Epithelial cell of esophagus (primary cell): Measurements from ENCODE around the gene KCNMA1.
A peak's percentile ranks its signal among the peaks of the same experiment; 100 is the strongest.

Experiments
- DNase-seq: peaks from one replicate; pipeline ENCODE4 v3.0.0; 2010; ENCODE audit warnings: low read depth
- H3K4me3 ChIP-seq: 2 replicates; pipeline ENCODE4 v1.5.1; 2011; ENCODE audit warnings: mild to moderate bottlenecking, low read length, control low read depth
- TF ChIP-seq, protein P1 (sequence below): IDR thresholded peaks from 2 replicates; pipeline ENCODE4 v1.5.1; 2011; ENCODE audit warnings: low read depth, mild to moderate bottlenecking, low read length, control low read depth, inconsistent platforms; ENCODE audit not compliant: insufficient read depth; ENCODE audit errors: missing control alignments

Gene KCNMA1

DNA sequence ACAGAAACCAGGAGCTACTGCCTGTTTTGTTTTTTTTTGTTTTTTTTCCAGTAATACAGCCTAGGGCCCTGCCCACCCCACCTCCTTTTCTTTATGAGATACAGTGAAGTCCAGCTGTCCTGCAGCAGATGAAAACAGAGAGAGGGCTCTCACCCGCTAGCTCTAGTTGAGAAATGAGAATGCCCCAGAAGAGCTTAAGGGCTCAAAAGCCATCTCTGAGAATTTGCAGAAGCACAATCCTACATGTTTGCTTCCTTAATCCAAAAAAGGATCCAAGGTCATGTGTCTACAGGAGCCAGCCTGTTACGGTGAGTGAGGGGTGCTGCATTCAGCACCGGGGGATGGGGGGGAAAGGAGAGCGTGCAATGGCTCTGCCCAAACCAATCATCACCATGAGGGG is 122.7 kb downstream of the KCNMA1 start:
- H3K4me3 ChIP-seq: no peak overlapping the region
- DNase-seq: no peak
- TF ChIP-seq, protein P1, sequence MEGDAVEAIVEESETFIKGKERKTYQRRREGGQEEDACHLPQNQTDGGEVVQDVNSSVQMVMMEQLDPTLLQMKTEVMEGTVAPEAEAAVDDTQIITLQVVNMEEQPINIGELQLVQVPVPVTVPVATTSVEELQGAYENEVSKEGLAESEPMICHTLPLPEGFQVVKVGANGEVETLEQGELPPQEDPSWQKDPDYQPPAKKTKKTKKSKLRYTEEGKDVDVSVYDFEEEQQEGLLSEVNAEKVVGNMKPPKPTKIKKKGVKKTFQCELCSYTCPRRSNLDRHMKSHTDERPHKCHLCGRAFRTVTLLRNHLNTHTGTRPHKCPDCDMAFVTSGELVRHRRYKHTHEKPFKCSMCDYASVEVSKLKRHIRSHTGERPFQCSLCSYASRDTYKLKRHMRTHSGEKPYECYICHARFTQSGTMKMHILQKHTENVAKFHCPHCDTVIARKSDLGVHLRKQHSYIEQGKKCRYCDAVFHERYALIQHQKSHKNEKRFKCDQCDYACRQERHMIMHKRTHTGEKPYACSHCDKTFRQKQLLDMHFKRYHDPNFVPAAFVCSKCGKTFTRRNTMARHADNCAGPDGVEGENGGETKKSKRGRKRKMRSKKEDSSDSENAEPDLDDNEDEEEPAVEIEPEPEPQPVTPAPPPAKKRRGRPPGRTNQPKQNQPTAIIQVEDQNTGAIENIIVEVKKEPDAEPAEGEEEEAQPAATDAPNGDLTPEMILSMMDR: no peak

DNA sequence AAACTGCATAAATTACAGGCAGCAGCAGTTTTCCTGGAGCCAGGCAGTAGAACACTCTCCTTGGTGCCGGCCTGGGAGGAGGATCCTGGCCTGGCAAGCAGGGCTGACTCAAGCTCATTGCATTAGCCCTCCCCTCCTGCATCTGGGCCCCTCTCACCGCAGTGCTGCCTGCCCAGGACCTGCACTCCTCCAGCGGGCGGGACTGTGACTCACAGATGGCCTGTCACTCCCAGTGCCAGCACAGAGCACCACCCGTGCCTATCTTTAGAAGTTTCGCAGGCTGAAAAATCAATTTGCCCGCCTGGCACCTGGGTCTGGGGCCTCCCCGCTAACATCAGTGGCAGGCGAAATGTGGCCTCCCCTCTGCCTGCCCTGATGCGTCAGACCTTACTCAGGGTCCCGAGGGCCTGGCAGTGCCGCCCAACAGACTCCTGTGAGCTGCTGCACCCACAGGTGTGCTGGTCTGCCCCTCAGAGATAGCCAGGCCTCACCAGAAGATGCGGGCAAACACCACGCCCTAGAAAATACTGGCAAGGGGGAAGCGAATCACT is 123.8 kb downstream of the KCNMA1 start:
- H3K4me3 ChIP-seq: no peak overlapping the region
- TF ChIP-seq, protein P1: no peak
- peak; percentile 87 for DNase-seq

DNA sequence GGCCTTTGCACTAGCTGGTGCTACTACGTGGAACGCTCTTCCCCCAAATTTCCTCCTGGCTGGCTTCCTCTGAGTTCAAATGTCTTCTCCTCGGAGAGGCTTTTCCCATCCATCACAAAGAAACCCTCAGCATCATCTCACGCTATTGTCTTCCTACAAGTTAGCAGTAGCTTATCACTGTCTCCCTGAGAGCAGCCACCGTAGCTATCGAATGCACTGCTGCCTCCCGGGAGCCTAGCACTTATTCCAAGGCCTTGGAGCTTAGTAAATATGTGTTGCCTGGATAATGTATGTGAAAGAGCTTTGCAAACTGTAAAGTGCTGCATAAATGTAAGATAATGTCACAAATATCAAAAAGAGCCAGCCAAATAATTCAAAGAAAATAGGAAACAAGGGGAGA is 124.4 kb downstream of the KCNMA1 start:
- H3K4me3 ChIP-seq: no peak overlapping the region
- TF ChIP-seq, protein P1: no peak

GRCh38 chr10:77512219-77512578 is 125.4 kb downstream of the KCNMA1 start:
- TF ChIP-seq, protein P1: no peak
- no peak overlapping the region for H3K4me3 ChIP-seq
- no peak for DNase-seq

More for the DNA sequence above, 124.4 kb downstream of the KCNMA1 start:
- no peak for DNase-seq

- TF ChIP-seq, protein P1: no peak
- DNase-seq: no peak
- H3K4me3 ChIP-seq: no peak overlapping the region
Observed at GRCh38 chr10:77511498-77512218, 126.0 kb downstream of the KCNMA1 start.

GRCh38 chr10:77510695-77511094 is 126.9 kb downstream of the KCNMA1 start:
- TF ChIP-seq, protein P1: no peak

GRCh38 chr10:77510294-77510693 is 127.3 kb downstream of the KCNMA1 start:
- TF ChIP-seq, protein P1: no peak
- no peak overlapping the region for H3K4me3 ChIP-seq
- DNase-seq: no peak

More at GRCh38 chr10:77510695-77511094, 126.9 kb downstream of the KCNMA1 start:
- DNase-seq: no peak
- no peak overlapping the region for H3K4me3 ChIP-seq
